Neuron (in vitro differentiated cells): ENCODE results near the gene NTRK3.

ENCODE experiments used
- H2AFZ ChIP-seq: one replicate; pipeline ENCODE4 v1.6.1; 2013; ENCODE audit warnings: low read depth, mild to moderate bottlenecking, inconsistent platforms, low read length, moderate library complexity
- H3K27me3 ChIP-seq: one replicate; pipeline ENCODE4 v1.6.1; 2013; ENCODE audit warnings: low read length; ENCODE audit not compliant: insufficient read depth
- H3K36me3 ChIP-seq: one replicate; pipeline ENCODE4 v1.6.1; 2013; ENCODE audit warnings: low read length; ENCODE audit not compliant: insufficient read depth
- H3K4me1 ChIP-seq: one replicate; pipeline ENCODE4 v1.6.1; 2013; ENCODE audit warnings: low read length; ENCODE audit not compliant: insufficient read depth
- H3K4me3 ChIP-seq: 2 replicates; pipeline ENCODE4 v1.5.1; 2013; ENCODE audit warnings: mild to moderate bottlenecking, low read length, moderate library complexity
- H3K9me3 ChIP-seq: one replicate; pipeline ENCODE4 v1.6.1; 2013; ENCODE audit warnings: low read length

NTRK3 gene

GRCh38 chr15:87924433-87924832, 332.1 kb downstream of the NTRK3 start:
- H2AFZ ChIP-seq, result no peak overlapping the region
- H3K4me1 ChIP-seq, result no peaks in the 10 kb centered on the region
- H3K27me3 ChIP-seq, result no peaks in the 10 kb centered on the region
- no peaks in the 10 kb centered on the region for H3K36me3 ChIP-seq
- H3K9me3 ChIP-seq, result no peaks in the 10 kb centered on the region
- H3K4me3 ChIP-seq, result no peak overlapping the region

GRCh38 chr15:87919064-87919463, 337.5 kb downstream of the NTRK3 start:
- Histone ChIP-seq H3K4me1 (no peaks in the 10 kb centered on the region), H2AFZ (no peak overlapping the region), H3K9me3 (no peaks in the 10 kb centered on the region), H3K4me3 (no peak overlapping the region), H3K36me3 (no peaks in the 10 kb centered on the region), H3K27me3 (no peaks in the 10 kb centered on the region)

- Histone ChIP-seq H3K36me3 (no peaks in the 10 kb centered on the region), H3K9me3 (no peaks in the 10 kb centered on the region), H3K4me3 (no peak overlapping the region), H3K27me3 (no peaks in the 10 kb centered on the region), H2AFZ (no peak overlapping the region), H3K4me1 (no peaks in the 10 kb centered on the region)
These were observed 339.1 kb downstream of the NTRK3 start for GRCh38 chr15:87917480-87917879.

GRCh38 chr15:87916208-87916607, 340.3 kb downstream of the NTRK3 start:
- H3K9me3 ChIP-seq, result no peaks in the 10 kb centered on the region
- H3K4me3 ChIP-seq, result no peak overlapping the region
- H3K36me3 ChIP-seq, result no peaks in the 10 kb centered on the region
- H3K27me3 ChIP-seq, result no peaks in the 10 kb centered on the region
- H3K4me1 ChIP-seq, result no peaks in the 10 kb centered on the region
- no peak overlapping the region for H2AFZ ChIP-seq

GRCh38 chr15:87910301-87910700, 346.2 kb downstream of the NTRK3 start:
- no peak overlapping the region for H3K4me3 ChIP-seq
- no peaks in the 10 kb centered on the region for H3K4me1 ChIP-seq
- no peak overlapping the region for H2AFZ ChIP-seq
- no peaks in the 10 kb centered on the region for H3K36me3 ChIP-seq
- H3K9me3 ChIP-seq, result no peaks in the 10 kb centered on the region
- no peaks in the 10 kb centered on the region for H3K27me3 ChIP-seq

- Histone ChIP-seq H3K4me1 (no peaks in the 10 kb centered on the region), H2AFZ (no peak overlapping the region), H3K4me3 (no peak overlapping the region), H3K36me3 (no peaks in the 10 kb centered on the region), H3K9me3 (no peaks in the 10 kb centered on the region), H3K27me3 (no peaks in the 10 kb centered on the region)
These were observed 348.7 kb downstream of the NTRK3 start for GRCh38 chr15:87907676-87908446.

- H3K27me3 ChIP-seq, result no peaks in the 10 kb centered on the region
- H3K4me1 ChIP-seq, result no peaks in the 10 kb centered on the region
- no peak overlapping the region for H3K4me3 ChIP-seq
- H3K36me3 ChIP-seq, result no peaks in the 10 kb centered on the region
- H2AFZ ChIP-seq, result no peak overlapping the region
- H3K9me3 ChIP-seq, result no peaks in the 10 kb centered on the region
These were observed 350.1 kb downstream of the NTRK3 start for GRCh38 chr15:87906444-87906843.

GRCh38 chr15:87902772-87903426, 353.6 kb downstream of the NTRK3 start:
- H3K36me3 ChIP-seq, result no peaks in the 10 kb centered on the region
- no peaks in the 10 kb centered on the region for H3K9me3 ChIP-seq
- no peak overlapping the region for H3K4me3 ChIP-seq
- H2AFZ ChIP-seq, result no peak overlapping the region
- no peaks in the 10 kb centered on the region for H3K4me1 ChIP-seq
- peaks cover 2% of the 10 kb centered on the region for H3K27me3 ChIP-seq

GRCh38 chr15:87901926-87902690, 354.4 kb downstream of the NTRK3 start:
- Histone ChIP-seq H3K4me1 (no peaks in the 10 kb centered on the region), H3K27me3 (peaks cover 2% of the 10 kb centered on the region), H3K36me3 (no peaks in the 10 kb centered on the region), H2AFZ (no peak overlapping the region), H3K9me3 (no peaks in the 10 kb centered on the region), H3K4me3 (no peak overlapping the region)

GRCh38 chr15:87901008-87901407, 355.5 kb downstream of the NTRK3 start:
- H3K36me3 ChIP-seq, result no peaks in the 10 kb centered on the region
- peaks cover 2% of the 10 kb centered on the region for H3K27me3 ChIP-seq
- no peaks in the 10 kb centered on the region for H3K4me1 ChIP-seq
- H3K4me3 ChIP-seq, result no peak overlapping the region
- no peaks in the 10 kb centered on the region for H3K9me3 ChIP-seq
- no peak overlapping the region for H2AFZ ChIP-seq

GRCh38 chr15:87896936-87897335, 359.6 kb downstream of the NTRK3 start:
- Histone ChIP-seq H3K9me3 (no peaks in the 10 kb centered on the region), H3K4me1 (no peaks in the 10 kb centered on the region), H2AFZ (no peak overlapping the region), H3K27me3 (peaks cover 2% of the 10 kb centered on the region), H3K4me3 (no peak overlapping the region), H3K36me3 (no peaks in the 10 kb centered on the region)

GRCh38 chr15:87887177-87887576, 369.4 kb downstream of the NTRK3 start:
- Histone ChIP-seq H3K4me3 (no peak overlapping the region), H3K27me3 (no peaks in the 10 kb centered on the region), H2AFZ (no peak overlapping the region), H3K4me1 (no peaks in the 10 kb centered on the region), H3K9me3 (no peaks in the 10 kb centered on the region), H3K36me3 (no peaks in the 10 kb centered on the region)

GRCh38 chr15:87881026-87881425, 375.5 kb downstream of the NTRK3 start:
- Histone ChIP-seq H3K36me3 (no peaks in the 10 kb centered on the region), H3K27me3 (no peaks in the 10 kb centered on the region), H2AFZ (no peak overlapping the region), H3K9me3 (no peaks in the 10 kb centered on the region), H3K4me1 (peaks cover 2% of the 10 kb centered on the region), H3K4me3 (no peak overlapping the region)
